ENCODE data around the gene ATP2B2. TPM values are rescaled to one million over a fixed set of nuclear protein-coding genes. Genes with fewer than 3 reads are reported as not detected.

ATP2B2 gene
- total and polyA plus RNA-seq, 12 donors, result 0.37 to 3.0 (median 1.6) TPM

- no peaks in the 10 kb centered on the region for H3K36me3 ChIP-seq (replicated peaks in 1 of 2)
Measured at GRCh38 chr3:10400749-10401495, 104.5 kb downstream of the ATP2B2 start.

GRCh38 chr3:10400050-10400748 lies 105.2 kb downstream of the ATP2B2 start:
- 79 to 89% (median 85%) methylated on average over 7 to 8 of the region's 8 CpGs for WGBS, 4 donors
- Histone ChIP-seq H3K9me3 (replicated peaks in 1 of 3) (no peaks in the 10 kb centered on the region), H3K4me1 (replicated peaks in 1 of 2) (no peaks in the 10 kb centered on the region), H3K36me3 (replicated peaks in 1 of 2) (no peaks in the 10 kb centered on the region), H3K27ac (no peak overlapping the region), H3K4me3 (no peak overlapping the region), H3K27me3 (no peaks in the 10 kb centered on the region)
- DNase-seq, result no peak
- TF ChIP-seq CTCF (IDR thresholded peaks at IDR 0.05) (no peak), POLR2A (IDR thresholded peaks at IDR 0.05) (no peak)
- intact Hi-C loops (cut with DNase I), result no loop called here

More at GRCh38 chr3:10400749-10401495, 104.5 kb downstream of the ATP2B2 start:
- H3K4me3 ChIP-seq, result no peak overlapping the region
- H3K27me3 ChIP-seq, result no peaks in the 10 kb centered on the region
- 84 to 92% (median 92%) methylated on average over 12 of the region's 12 CpGs for WGBS, 4 donors
- intact Hi-C loops (cut with DNase I), result no loop called here
- DNase-seq, result no peak
- H3K27ac ChIP-seq, result no peak overlapping the region
- no peak for TF ChIP-seq CTCF (IDR thresholded peaks at IDR 0.05)
- TF ChIP-seq POLR2A (IDR thresholded peaks at IDR 0.05), result no peak
- H3K4me1 ChIP-seq (replicated peaks in 1 of 2), result no peaks in the 10 kb centered on the region
- H3K9me3 ChIP-seq (replicated peaks in 1 of 3), result no peaks in the 10 kb centered on the region

- no peak overlapping the region for H3K4me3 ChIP-seq
Measured at GRCh38 chr3:10399634-10400033, 105.8 kb downstream of the ATP2B2 start.

More at GRCh38 chr3:10399634-10400033, 105.8 kb downstream of the ATP2B2 start:
- Histone ChIP-seq H3K4me1 (replicated peaks in 1 of 2) (no peaks in the 10 kb centered on the region), H3K27me3 (no peaks in the 10 kb centered on the region), H3K36me3 (replicated peaks in 1 of 2) (no peaks in the 10 kb centered on the region), H3K27ac (no peak overlapping the region), H3K9me3 (replicated peaks in 1 of 3) (no peaks in the 10 kb centered on the region)
- DNase-seq, result no peak
- no peak for TF ChIP-seq CTCF (IDR thresholded peaks at IDR 0.05)
- no peak for TF ChIP-seq POLR2A (IDR thresholded peaks at IDR 0.05)
- WGBS, 4 donors, result 90 to 93% (median 91%) methylated on average over 3 of the region's 3 CpGs
- intact Hi-C loops (cut with DNase I), result no loop called here
